Measurements from ENCODE around the gene FAM118B.
A peak's percentile ranks its signal among the peaks of the same experiment; 100 is the strongest.

Gene FAM118B

DNA sequence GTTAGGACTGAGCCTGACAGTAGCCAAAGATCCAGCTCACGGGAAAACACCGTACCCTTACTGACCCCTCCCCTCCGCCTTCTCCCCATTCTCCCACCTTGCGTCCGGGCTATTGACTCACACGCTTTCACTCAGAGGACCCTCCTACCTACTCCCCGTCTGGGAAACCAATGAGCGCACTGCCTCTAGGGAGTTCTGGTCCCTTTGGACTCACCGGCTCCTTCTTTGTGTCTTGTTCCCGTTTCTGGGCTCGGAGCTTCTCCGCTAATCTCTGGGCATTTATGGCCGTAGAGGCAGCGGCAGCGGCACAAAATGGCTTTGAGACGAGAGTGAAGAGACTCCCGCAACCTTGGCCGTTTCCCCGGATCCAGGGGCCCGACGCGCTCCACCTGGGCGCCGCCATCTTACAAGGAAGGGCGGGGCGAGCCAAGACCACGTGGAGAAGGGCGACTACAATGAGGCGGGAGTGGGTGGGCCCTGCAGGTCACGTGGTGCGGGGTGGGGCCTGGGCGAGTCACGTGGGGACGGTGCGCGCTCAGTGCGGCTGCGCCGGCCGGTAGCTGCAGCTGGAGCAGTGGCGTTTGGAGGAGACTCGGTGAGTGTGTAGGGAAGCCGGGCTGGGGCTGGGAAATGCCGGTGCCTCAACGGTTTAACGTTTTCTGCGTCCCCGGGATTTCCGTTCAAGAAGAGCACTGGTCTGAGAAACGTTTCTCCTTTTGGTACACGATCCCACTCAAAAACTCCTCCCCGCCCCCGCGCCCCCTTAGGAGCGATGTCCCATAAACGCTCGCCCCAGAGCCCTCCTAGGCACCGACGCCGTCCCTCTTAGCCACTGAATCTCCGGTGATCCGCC, at the start of gene FAM118B, which contains the start of gene RPUSD4:
FAM118B (plus strand) TSS at position 547 of the 853 bp plus-strand sequence. CDS start 23,220 bp downstream, outside the sequence.
RPUSD4 (minus strand) TSS at position 415 of the 853 bp plus-strand sequence; CDS start at position 403, 12 bp downstream.
- peak; percentile 85 for DNase-seq

GRCh38 chr11:126162306-126163030, 49.1 kb upstream of the FAM118B start:
- DNase-seq, result no peak

- no peak for DNase-seq
These were observed 48.4 kb upstream of the FAM118B start for GRCh38 chr11:126163074-126163700.

GRCh38 chr11:126163779-126164178, 47.8 kb upstream of the FAM118B start:
- DNase-seq, result no peak

DNA sequence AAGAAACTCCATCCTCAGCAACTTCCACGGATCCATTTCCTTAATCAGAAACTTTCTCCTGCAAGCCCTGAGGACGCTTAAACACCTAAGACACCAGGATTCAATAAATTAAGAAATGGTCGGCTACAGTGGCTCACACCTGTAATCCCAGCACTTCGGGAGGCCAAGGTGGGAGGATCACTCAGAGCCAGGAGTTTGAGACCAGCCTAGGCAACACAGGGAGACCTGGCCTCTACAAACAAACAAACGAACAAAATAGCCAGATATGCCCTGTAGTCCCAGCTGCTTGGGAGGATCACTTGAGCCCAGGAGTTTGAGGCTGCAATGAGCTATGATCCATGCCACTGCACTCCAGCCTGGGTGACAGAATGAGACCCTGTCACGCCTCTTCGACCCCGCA, 46.8 kb upstream of the FAM118B start:
- no peak for DNase-seq

DNA sequence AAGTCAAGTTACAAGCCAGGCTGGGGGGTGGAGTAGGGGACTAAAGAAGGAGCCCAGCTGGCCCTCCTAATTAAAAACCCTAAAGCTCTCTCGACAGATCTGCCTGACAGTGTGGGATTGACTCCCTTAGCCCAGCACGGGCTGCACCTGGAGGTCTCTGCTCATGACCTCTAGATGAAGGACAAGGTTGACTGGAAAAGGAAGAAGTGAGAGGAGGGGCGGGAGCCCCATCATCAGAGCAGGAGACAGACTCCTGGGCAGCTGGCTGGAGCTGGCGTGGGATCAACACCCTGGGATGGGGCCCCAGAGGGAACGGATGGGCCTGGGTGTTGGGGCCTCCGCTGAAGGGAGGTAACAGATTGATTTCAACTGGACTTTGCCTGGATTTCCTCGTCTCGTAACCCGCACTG, 46.3 kb upstream of the FAM118B start:
- DNase-seq, result peak; percentile 42

- DNase-seq, result no peak
These were observed 45.8 kb upstream of the FAM118B start for GRCh38 chr11:126165757-126166156.

DNA sequence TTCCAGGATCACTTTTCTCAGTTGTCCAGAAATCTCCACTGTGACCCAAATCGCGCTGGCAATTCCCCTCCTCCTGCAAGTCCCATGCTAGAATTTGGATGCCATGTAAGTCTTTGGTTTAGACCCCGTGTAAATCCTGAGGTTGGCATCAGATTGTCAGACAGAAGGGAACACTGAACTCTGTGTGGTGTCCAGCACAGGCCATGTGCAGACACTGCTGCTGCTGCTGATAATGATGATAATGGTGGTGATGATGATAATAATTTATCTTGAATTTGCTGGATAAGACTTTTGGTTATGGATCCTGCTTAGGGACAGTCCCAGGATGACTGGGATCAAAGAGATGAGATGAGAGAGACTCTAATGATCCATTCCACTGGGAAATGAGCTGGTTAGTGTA, 45.2 kb upstream of the FAM118B start:
- no peak for DNase-seq

- no peak for DNase-seq
These were observed 44.1 kb upstream of the FAM118B start for GRCh38 chr11:126167488-126167887.

GRCh38 chr11:126169291-126169690, 42.3 kb upstream of the FAM118B start:
- DNase-seq, result no peak

DNA sequence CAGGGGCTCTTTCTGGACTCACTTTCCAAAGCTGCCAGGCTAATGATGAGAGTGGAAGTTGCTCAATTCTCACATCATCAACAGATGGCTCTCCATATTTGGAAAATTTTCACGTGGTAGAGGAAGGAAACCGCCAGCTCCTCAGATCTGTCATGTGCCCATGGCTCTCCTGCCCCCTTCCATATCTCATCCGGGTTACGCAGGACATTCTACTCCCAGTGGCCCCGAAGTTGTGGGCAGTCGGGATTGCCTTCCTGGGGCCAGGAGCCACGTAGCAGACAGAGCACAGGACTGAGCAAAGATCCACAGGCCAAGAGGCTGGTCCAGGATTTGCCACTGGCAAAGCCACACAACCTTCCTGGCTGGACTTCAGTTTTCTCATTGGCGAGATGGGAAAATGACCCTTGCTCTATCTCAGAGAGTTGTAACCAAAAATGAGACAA, 39.0 kb upstream of the FAM118B start:
- DNase-seq, result peak; percentile 12

DNA sequence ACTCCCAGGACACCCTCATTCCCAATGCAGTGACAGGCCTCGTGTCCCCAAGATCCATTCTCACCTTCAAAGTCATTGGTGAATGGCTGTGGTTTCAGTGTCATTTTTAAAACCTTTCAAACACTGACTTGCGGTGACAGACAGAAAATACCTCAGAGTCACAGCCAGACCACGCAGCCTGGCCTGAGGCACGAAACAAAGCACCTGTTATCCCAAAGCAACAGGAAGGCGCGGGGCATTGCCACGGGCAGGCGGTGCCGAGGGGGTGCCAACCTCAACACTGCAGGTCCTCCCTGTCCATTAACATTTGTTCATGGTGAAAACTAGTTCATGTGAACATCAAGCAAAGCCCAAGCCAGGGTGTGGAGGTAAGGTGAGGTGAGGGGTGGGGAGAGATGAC, 38.3 kb upstream of the FAM118B start:
- DNase-seq, result no peak

DNA sequence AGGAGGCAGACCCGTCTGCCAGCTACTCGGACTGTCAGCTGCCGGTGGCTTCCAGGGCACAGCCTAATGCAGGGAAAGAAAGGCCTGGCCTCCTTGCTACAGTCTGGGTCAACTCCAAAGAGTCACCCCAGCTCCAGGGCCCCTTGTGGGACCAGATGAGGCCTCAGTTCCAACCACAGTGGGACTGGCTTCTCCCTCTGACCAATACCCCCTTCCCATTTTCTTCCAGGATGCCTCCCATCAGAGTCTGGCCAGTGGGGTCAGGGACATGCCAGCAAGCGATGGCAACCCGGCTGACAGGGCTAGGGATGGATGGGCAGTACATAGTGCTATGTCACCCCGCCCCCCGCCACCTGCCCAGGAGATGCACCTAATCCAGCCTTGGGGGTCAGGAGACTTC, 36.8 kb upstream of the FAM118B start:
- DNase-seq, result no peak

GRCh38 chr11:126175393-126175792, 36.2 kb upstream of the FAM118B start:
- no peak for DNase-seq

DNA sequence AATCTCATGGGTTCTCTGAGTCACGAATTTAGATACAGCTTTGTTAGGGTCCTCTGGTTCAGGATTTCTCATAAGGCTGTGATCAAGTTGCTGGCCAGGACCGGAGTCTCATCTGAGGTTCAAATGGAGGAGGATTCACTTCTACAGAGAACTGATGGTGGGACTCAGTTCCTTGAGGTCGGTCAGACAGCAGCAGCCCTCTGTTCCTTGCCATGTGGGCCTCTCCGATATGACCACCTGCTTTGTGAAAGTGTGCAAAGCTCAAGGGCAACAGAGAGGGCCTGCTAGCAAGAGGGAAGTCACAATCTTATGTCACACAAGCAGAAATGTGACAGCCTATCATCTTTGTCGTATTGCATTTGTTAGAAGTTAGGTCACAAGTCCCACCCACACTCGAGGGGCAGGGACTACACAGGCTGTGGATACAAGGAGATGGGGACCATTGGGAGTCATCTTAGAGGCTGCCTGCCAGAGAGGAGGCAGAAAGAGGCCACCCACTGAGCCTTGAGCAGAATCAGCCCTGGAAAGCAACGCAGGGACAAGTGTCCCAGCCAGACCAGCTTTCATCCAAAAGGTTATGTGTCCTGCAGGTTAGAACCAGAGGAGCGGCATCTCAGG, 34.6 kb upstream of the FAM118B start:
- no peak for DNase-seq

- DNase-seq, result no peak
These were observed 29.4 kb upstream of the FAM118B start for GRCh38 chr11:126181939-126182730.

DNA sequence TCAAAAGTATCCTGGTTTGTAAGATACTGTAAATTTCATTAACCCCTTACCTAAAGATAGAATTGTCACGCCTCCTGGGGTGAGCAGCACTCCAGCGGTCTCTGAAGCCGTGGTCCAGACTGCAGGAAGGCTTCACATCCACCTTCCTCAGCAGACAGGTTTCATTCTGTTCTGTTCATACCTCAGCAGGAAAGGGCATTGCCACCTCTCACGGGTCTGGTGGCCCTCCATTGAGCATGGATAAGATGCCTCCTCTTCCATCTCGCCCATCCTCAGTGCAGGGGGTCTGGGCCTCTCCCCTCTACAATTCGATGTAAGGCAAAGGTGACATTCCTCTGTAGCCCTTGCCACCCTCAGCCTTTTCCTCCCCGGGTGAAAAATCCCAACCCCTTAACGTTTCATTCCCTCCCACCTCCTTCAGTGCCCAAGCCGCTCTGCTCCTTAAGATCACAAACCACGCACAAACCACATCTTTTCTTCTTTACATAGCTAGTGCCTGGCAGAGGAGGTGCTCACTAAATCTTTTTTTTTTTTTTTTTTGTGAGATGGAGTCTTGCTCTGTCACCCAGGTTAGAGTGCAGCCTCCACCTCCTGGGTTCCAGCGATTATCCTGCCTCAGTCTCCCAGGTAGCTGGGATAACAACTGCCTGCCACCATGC, 28.7 kb upstream of the FAM118B start:
- DNase-seq, result no peak

GRCh38 chr11:126185259-126186024, 26.1 kb upstream of the FAM118B start:
- DNase-seq, result no peak

GRCh38 chr11:126186025-126186698, 25.4 kb upstream of the FAM118B start:
- DNase-seq, result no peak

Measured in DMS 273 treated with DMSO at 0.1 percent for 48 hours (cell line).